Measurements from ENCODE around the gene CENPQ.

The CENPQ gene

DNA sequence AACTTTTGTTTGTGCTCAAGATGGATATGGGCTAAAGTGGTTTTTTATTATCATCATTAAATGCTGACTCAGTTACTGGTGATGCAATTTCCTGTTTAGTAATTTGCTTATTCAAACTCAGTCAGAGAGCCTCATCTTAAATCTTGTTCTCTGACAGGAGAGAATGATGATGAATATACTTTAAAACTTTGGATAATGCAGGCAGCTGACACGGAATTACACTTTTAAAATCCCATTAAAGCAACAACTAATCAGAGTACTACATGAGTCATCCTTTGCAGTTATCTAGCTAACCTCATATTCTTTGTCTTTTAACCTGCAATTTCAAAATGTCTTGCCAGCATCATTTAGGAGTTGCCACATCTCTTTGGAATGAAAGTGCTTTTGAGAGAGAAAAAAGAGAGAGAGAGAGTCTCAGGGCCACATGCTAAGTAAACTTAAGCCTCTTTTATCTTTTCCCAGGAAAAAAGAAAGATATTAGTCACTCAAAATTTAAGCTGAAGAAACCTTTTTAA, 78.1 kb downstream of the CENPQ start:
- peak; percentile 51 for DNase-seq (ENCODE audit: low spot score)

DNA sequence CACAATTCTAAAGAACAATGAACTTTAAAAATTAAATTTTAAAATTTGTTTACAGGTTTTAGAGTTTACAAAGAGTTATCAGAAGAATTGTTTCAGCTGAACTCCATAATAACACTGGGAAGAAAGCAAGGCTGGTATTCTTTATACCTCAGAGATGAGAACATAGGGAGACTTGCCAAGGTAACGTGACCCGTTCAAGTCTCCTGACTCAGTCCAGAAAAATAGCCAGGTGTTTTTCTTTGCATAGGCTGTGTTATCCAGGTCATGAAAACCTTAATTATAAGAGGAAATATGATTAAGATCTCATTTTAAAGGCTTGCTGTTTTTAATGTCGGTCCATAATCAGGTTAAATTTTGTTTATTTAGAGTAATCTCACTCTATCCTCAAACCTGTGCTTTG, 78.8 kb downstream of the CENPQ start:
- no peak for DNase-seq (ENCODE audit: low spot score)
